Thymus (tissue), 11 donors: ENCODE data around the gene C10orf62. TPM values are rescaled to one million over a fixed set of nuclear protein-coding genes. Genes with fewer than 3 reads are reported as not detected.
"Not testable (repeated sequence)": the region's sequence is repeated elsewhere in the genome, so short reads cannot be mapped to it uniquely, and the experiment has no call there.

Experiments
- DNase-seq, 9 donors: peaks; one replicate each; pipeline ENCODE4 v3.0.0-alpha.2; 2013; ENCODE audit warnings: low spot score in 9 of 9, low read depth in 6 of 9, missing footprints in 1 of 9
- H3K27ac ChIP-seq, 2 donors: one replicate each; pipeline ENCODE4 v1.5.1; 2013; ENCODE audit warnings: control low read depth in 1 of 2, low read depth in 1 of 2, low read length in 1 of 2, mild to moderate bottlenecking in 1 of 2, moderate library complexity in 1 of 2
- H3K27me3 ChIP-seq, 2 donors: one replicate each; pipeline ENCODE4 v1.5.1; 2013; ENCODE audit warnings: low read length in 1 of 2; ENCODE audit not compliant: control insufficient read depth in 2 of 2, insufficient read depth in 1 of 2
- H3K36me3 ChIP-seq, 2 donors: one replicate each; pipeline ENCODE4 v1.5.1; 2013; ENCODE audit warnings: low read length in 1 of 2, mild to moderate bottlenecking in 1 of 2, moderate library complexity in 1 of 2; ENCODE audit not compliant: control insufficient read depth in 2 of 2, insufficient read depth in 2 of 2
- H3K4me1 ChIP-seq, 2 donors: one replicate each; pipeline ENCODE4 v1.5.1; 2013; ENCODE audit warnings: low read length in 2 of 2; ENCODE audit not compliant: control insufficient read depth in 2 of 2, insufficient read depth in 2 of 2
- H3K4me3 ChIP-seq, 2 donors: one replicate each; pipeline ENCODE4 v1.5.1; 2013; ENCODE audit warnings: low read length in 2 of 2, control low read depth in 1 of 2, mild to moderate bottlenecking in 1 of 2
- H3K9me3 ChIP-seq, 2 donors: one replicate each; pipeline ENCODE4 v1.5.1; 2013; ENCODE audit warnings: low read length in 1 of 2, mild to moderate bottlenecking in 1 of 2; ENCODE audit not compliant: control insufficient read depth in 2 of 2, insufficient read depth in 1 of 2
- WGBS: extraction: QIAGEN DNeasy Blood & Tissue Kit; methylation state at CpG from one replicate; pipeline ENCODE4 v1.1.7; 2013; 5-methylcytosine and 5-hydroxymethylcytosine counted together
- polyA plus RNA-seq: library from polyadenylated mRNA; stranded (reverse); fragments of 200-250 nt; gene quantifications from one replicate; pipeline ENCODE4 v1.2.3, GENCODE V29; 2013
- total RNA-seq: library from RNA; stranded (reverse); fragments of 120-200 nt; gene quantifications from one replicate; pipeline ENCODE4 v1.2.4, GENCODE V29; 2013
- donor health status: healthy.

Gene C10orf62
- total and polyA plus RNA-seq, 2 donors = not detected

GRCh38 chr10:97629289-97629688 is 39.8 kb downstream of the C10orf62 start:
- peaks cover 2 to 10% of the 10 kb centered on the region in 2 donors for H3K4me1 ChIP-seq
- no peaks in the 10 kb centered on the region for H3K36me3 ChIP-seq
- WGBS = 96% methylated on average over 5 of the region's 5 CpGs
- no peak for DNase-seq
- peaks cover 0 to 6% of the 10 kb centered on the region in 2 donors for H3K27me3 ChIP-seq
- H3K4me3 ChIP-seq = no peak overlapping the region
- peaks cover 0 to 6% of the 10 kb centered on the region in 2 donors for H3K9me3 ChIP-seq
- H3K27ac ChIP-seq = no peak overlapping the region

- Histone ChIP-seq H3K9me3 (peaks cover 0 to 6% of the 10 kb centered on the region in 2 donors), H3K36me3 (no peaks in the 10 kb centered on the region), H3K27me3 (peaks cover 0 to 6% of the 10 kb centered on the region in 2 donors), H3K4me3 (no peak overlapping the region), H3K27ac (no peak overlapping the region), H3K4me1 (peaks cover 2 to 10% of the 10 kb centered on the region in 2 donors)
- no peak for DNase-seq
These were observed 41.6 kb downstream of the C10orf62 start for GRCh38 chr10:97631098-97631497.

DNA sequence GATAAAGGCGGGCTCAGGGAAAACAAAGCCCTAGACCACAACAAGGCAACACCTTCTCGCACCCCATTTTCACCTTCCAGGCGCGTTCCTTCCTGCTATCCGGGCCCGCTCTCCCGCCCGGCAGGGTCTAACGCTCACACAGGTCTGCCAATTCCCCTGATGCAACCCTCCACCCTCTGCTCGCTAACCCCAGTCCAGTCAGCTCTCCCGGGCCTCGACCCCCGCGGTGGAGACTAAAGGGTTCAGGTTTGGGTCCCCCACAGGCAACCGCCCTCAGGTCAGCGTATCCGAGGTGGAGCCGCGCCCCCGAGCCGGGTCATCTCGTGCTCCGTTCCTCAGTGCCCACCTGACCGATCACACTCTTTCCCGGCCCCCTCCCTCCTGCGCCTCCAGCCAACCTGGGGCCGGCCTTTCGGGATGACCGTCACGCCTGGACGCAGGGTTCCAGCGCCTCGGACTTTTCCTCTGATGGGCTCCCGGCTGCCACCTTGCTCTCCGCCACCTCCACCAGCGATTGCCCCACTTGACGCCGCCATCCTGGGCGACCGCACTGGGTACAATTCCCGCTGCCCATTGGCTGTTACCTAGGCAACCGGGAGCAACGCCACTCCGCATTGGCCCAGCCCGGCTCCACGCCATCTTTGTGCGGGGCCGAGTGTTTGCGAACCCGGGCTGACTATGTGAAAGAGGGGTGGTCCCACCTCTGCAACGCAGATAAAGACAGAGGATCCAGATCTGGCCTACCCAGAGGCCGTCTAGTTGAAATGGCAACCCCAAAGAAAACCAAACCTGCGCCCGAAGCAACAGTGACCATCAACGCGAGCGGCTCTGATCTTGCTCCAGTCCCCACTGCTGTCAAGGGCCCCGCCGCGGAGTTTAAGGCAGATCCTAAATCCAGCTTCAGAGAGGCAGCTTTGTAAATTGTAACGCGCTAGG is 43.7 kb downstream of the C10orf62 start, which contains the start of gene MORN4:
Gene MORN4, minus strand, starts transcription at position 552 of the 936 bp plus-strand sequence. CDS start 13,847 bp downstream, outside the sequence.
- peak within 1 kb of the TSS; percentile 44 to 78 for H3K4me3 ChIP-seq
- H3K36me3 ChIP-seq = no peaks in the 10 kb centered on the region
- H3K27ac ChIP-seq = no peak within 1 kb of the TSS
- peaks cover 0 to 6% of the 10 kb centered on the region in 2 donors for H3K9me3 ChIP-seq
- WGBS = 6% methylated on average over 62 of the region's 62 CpGs
- H3K27me3 ChIP-seq = peaks cover 0 to 6% of the 10 kb centered on the region in 2 donors
- DNase-seq = peak; percentile 67 to 94 (median 74)
- peaks cover 2 to 10% of the 10 kb centered on the region in 2 donors for H3K4me1 ChIP-seq

DNA sequence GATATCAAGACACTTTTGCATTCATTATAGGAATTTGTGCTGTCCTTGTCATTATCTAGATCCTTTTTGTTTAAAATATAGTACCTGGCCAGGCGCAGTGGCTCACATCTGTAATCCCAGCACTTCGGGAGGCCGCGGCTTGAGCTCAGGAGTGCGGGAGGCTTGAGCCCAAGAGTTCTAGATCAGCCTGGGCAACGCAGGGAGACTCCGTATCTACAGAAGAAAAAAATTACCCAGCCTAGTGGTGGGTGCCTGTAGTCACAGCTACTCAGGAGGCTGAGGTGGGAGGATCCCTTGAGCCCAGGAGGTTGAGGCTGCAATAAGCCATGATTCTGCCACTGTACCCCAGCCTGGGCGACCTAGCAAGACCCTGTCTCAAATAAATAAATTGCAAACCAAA is 44.4 kb downstream of the C10orf62 start:
- Histone ChIP-seq H3K27ac (no peak overlapping the region), H3K4me3 (peak overlapping the region in 1 of 2 donors; percentile 78), H3K4me1 (peaks cover 2 to 10% of the 10 kb centered on the region in 2 donors), H3K36me3 (no peaks in the 10 kb centered on the region), H3K27me3 (peaks cover 0 to 6% of the 10 kb centered on the region in 2 donors), H3K9me3 (peaks cover 0 to 6% of the 10 kb centered on the region in 2 donors)
- DNase-seq = no peak
- 97% methylated on average over 8 of the region's 8 CpGs for WGBS

DNA sequence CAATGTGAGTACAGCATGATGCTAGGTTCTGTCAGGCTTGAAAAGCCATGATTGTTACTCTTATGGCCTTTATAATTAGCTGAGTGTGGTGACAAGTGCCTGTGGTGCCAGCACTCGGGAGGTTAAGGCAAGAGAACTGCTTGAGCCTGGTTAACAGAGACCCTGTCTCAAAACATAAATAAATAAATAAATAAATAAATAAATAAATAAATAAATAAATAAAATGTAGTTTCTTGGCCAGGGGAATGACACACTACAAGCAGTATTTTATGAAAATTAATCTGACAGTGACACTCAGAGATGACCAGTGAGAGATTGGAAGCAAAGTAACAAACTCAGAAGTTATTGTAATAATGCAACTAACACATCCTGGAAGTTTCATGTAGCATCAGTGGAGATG is 46.1 kb downstream of the C10orf62 start:
- Histone ChIP-seq H3K27ac (no peak overlapping the region), H3K27me3 (peaks cover 0 to 6% of the 10 kb centered on the region in 2 donors), H3K4me1 (peaks cover 2 to 13% of the 10 kb centered on the region in 2 donors), H3K9me3 (peaks cover 0 to 6% of the 10 kb centered on the region in 2 donors), H3K4me3 (no peak overlapping the region), H3K36me3 (no peaks in the 10 kb centered on the region)
- DNase-seq = no peak
- WGBS = 96% methylated on average over 1 of the region's 1 CpG

GRCh38 chr10:97639090-97639489 is 49.6 kb downstream of the C10orf62 start:
- H3K4me1 ChIP-seq = peaks cover 11 to 12% of the 10 kb centered on the region in 2 donors
- not testable (repeated sequence) for H3K27ac ChIP-seq, H3K9me3 ChIP-seq, H3K4me3 ChIP-seq, H3K36me3 ChIP-seq, H3K27me3 ChIP-seq, DNase-seq
- 96% methylated on average over 3 of the region's 3 CpGs for WGBS

DNA sequence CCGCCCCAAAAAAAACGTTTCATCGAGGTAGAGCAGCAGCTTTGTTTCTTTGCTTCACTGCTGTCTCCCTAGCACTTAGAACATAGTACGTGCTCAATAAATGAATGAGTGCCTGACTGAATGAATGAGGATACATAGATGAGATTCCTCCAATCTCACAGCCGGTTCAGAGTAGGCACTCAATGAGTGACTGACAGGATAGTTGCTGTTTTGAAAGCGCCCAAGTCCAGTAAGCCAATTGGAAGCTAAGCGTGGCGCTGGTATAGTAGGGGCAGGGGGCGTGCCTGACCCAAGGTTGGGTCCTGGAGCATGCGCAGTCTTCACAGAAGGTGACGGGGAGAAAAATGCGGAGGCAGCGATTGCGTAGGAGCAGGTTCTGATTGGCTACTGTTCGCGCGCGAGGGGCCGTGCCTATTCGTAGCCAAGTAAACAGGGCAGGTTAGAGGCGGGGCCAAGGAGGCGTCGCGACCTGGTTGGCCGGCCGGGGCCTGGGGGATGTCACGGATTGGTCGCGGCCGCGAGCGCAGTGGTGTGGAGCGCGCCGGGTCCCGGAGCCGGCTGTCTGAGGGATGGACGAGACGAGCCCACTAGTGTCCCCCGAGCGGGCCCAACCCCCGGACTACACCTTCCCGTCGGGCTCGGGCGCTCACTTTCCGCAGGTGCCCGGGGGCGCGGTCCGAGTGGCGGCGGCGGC is 50.8 kb downstream of the C10orf62 start, which contains the start of gene PI4K2A:
Gene PI4K2A, plus strand, starts transcription at position 498 of the 694 bp plus-strand sequence. Its CDS starts 72 bp downstream, at position 570.
- Histone ChIP-seq H3K27me3 (peaks cover 0 to 9% of the 10 kb centered on the region in 2 donors), H3K27ac (peak within 1 kb of the TSS; percentile 51 to 70), H3K9me3 (no peaks in the 10 kb centered on the region), H3K36me3 (peaks cover 6 to 15% of the 10 kb centered on the region in 2 donors), H3K4me3 (peak within 1 kb of the TSS; percentile 65 to 88), H3K4me1 (peaks cover 11 to 12% of the 10 kb centered on the region in 2 donors)
- WGBS = 2% methylated on average over 54 of the region's 54 CpGs
- DNase-seq = peak; percentile 91 to 99 (median 97)
